ENCODE data around the gene CHN1.

The CHN1 gene

GRCh38 chr2:174760845-174761473 lies 244.2 kb downstream of the CHN1 start:
- no peak for DNase-seq

DNA sequence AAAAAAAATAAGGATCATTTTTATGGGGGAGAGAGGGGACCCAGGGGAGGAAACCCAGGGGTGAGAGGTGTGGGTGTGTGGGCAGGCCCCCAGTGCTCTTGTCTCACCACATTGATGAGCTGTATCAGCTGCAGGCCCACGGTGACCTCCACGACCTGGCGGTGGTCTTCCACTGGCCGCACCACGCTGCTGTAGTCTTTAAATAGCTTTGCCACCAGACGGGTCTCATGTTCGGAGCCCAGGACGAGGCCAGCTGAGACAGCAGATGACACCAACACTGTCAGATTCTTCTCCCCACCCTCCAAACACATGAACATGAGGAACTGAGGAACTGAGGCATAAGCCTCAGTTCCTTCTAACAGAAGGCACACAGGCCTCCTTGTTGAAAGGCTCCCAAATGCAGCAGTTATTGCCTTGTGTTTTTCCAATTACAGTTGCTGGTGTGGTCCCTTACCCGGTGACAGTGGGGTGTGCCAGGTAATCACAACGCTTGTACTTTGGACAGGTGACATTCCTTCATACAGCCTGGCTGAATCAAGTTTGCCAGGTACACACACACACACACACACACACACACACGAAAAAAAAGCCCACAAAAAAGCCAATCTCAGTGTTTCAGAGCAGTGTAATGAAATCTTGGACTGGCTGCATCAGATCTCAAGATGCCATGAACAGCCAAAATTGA lies 245.7 kb downstream of the CHN1 start:
- no peak for DNase-seq

DNA sequence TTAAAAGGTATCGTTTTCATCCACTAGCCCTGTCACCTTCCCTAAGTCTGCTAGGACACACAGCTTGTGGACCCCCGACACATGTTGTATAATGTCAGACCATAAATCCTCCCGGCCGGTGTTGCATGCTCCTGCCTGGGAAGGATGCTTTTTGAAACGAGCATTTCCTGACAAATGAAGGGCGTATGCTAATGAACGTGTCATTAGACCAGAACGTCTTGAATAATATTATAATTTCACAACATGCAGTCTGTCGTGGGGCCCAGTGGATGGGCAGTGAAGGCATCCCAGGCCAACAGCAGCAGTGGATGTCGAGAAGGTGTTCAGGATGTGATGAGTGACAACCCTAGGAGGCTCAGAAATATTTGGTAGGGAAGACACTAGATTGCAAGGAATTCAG lies 248.4 kb downstream of the CHN1 start:
- DNase-seq: no peak

- peak; percentile 56 for DNase-seq
Measured at GRCh38 chr2:174753038-174753633, 252.0 kb downstream of the CHN1 start.

DNA sequence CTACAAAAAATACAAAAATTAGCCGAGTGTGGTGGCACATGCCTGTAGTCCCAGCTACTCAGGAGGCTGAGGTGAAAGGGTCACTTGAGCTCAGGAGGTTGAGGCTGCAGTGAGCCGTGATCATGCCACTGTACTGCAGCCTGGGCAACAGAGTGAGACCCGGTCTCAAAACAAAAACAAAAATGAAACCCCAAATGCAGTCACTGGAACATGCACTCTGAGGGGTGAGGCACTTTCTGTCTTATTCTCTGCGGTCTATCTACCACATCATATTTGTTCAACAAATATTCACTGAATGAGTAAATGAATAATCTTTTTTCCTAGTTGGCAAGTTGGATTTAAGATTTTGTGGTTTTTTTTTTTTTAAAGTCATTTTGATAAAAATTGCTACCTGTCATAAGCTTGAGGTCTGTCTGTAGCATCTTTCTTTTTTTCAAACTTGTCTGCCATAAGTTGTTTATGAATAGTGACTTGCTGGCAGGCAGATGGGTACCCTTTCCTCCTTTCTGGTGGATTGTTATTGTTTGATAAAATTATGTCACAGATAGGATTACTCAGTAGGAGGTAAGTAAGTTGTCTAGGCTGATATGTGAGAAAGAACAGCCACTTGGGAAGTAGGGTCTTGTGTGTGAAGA lies 252.7 kb downstream of the CHN1 start:
- peak; percentile 50 for DNase-seq

- peak; percentile 67 for DNase-seq
Measured at GRCh38 chr2:174750923-174751441, 254.2 kb downstream of the CHN1 start.

DNA sequence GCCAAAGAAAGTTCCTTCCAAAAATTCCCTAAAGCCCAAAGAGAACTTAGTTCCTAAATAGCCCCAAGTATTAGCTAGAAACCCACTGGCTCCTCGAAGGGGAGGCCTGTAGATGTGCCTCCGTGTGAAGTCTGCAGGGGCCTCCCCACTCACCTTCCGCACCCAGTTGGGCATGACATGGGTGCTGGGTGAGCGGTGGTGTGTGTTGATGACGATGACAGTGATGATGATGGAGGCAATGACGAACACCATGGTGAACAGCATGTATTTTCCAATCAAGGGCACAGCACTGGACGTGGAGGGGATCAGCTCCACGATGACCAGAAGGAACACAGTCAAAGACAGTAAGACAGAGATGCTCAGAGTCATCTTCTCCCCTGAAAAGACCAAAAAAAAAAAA lies 255.4 kb downstream of the CHN1 start:
- no peak for DNase-seq

DNA sequence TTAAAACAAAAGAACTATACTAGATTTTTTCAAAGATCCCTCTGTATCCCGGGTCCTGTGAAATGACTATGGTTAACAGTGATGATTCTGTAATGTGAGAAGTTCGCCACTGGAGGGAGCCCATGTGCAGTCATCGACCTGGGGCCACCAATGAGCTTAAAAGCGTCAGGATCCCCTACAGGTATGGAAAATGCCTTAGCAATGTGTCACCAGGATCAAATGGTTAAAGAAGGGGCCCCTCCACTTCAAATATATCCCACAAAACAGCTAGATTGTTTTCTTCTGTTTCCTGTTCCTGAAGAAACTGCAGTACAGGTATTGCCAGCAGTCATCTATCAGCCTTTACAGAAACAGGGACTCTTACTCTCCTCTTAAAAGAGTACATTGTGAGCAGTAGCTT lies 256.2 kb downstream of the CHN1 start:
- DNase-seq: peak; percentile 78
